Right hindlimb (tissue), 1 donor: ENCODE data around the gene RELN.

ENCODE experiments used
- DNase-seq: peaks from one replicate; pipeline ENCODE4 v3.0.0-alpha.2; 2018

RELN gene

DNA sequence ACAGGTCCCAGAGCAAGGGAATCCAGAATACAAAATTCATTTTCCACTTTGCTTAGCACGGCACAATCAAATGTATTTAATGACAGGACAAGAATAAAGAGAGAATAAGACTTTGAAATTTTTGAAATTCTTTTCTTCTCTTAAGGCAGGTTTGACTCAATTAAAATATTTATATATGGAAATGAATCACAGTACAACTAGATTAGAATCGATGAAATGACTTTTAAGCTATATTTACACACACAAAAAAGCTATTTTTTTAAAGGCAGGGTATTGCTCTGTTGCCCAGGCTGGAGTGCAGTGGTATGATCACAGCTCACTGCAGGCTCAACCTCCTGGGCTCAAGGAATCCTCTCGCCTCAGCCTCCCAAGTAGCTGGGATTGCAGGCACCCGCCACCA is 278.0 kb downstream of the RELN start:
- no peak for DNase-seq

DNA sequence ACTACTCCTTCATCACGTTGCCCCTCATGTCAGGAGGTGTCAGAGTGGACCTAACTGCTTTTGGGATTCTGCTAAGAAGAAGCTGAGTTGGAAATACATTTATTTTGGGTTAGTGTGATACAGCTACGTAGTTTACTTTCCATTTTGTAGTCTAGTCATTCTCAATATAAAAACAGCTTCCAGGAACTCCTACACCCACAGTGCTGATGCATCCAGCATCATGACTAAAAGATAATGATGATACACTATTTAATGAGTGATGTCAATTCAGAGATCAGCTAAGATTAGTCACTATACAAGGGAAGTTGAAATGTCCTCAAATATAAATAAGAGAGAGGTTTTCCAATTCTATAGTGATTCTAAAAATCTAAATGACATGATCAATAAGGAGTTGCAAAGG is 279.2 kb downstream of the RELN start:
- DNase-seq = no peak

DNA sequence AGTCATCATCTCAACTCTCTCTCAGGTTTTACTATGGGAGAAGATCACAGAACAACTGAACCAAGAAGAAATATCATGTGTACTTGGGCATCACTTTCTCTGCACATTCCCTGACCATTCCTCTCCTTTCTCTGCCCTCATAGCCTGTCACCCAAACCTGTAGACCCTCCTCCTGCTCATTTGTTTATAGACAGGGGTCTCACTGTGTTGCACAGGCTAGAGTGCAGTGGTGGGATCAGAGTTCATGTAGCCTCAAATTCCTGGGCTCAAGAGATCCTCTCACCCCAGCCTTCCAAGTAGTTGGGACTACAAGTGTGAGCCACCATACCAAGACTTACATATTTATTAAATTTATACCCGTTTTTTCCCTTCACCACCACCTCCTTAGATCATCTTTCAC is 282.7 kb downstream of the RELN start:
- no peak for DNase-seq

DNA sequence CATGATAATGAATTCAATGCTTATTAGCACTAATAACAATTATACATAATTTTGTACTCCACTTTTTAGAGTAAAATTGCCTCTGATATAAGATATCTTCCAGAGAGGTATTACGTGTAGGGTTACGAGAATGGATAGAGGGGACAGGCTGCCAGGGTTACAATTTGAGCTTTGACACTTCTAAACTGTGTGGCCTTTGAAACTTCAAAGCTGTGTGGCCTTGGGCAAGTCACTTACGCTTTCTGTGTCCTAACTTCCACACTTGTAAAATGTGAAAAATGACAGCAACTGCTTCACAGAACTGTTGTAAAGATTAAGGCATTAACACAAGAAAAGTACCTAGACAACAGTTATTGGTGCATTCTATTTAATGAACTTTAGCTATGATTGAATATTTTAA is 283.9 kb downstream of the RELN start:
- DNase-seq = no peak

DNA sequence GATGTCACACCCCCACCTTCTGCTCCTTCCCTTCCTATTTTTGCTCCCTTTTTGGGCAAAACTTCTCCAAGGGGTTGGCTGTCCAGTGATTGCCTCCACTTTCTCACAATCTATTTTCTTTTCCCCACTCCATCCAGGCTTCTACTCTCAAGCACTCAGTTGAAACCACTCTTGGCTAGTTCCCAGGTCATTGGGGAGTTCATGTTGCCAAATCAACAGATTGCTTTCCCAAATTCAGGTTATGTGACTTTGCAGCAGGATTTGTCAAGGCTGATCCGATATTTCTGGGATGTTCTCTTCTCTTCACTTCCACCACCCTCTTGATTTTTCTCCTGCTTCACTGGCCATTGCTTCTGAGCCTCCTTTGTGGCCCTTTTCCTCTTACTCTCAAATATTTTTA is 284.8 kb downstream of the RELN start:
- DNase-seq = no peak

DNA sequence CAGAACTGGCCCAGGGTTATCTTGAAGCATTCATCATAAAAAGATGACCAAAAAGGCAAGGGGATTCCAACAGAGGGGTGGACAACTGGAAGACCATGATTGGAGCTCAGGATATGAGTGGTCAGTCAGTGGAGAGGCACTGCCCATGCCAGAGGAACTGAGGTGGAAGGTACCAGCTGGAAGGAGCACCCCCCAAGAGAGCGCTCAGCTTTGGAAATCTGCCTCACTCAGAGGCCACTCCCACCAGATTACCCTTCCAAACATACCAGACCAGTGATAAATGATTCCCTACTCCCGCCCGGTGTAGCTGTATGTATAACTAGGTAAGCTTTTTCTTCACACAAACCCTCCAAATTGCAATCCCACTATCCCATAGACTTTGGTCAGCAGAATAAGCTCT is 286.5 kb downstream of the RELN start:
- no peak for DNase-seq

DNA sequence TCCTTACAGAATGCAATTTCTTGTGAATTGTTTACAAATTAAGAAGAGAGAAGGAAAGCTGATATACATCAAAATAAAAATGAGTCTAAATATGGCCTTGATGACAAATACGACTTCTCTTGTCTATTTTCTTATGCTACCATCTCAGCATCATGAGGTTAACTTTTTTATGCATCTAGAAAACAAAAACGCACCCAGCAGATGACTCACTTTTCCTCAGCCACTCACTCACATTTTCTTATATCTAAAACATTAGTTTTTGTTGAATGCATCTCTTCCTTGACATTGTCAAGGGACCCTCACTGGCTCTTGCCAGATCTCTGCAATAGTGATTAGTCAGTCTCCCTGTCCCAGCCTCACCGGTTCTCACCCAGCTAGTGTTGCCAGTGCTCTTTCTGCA is 287.0 kb downstream of the RELN start:
- no peak for DNase-seq

DNA sequence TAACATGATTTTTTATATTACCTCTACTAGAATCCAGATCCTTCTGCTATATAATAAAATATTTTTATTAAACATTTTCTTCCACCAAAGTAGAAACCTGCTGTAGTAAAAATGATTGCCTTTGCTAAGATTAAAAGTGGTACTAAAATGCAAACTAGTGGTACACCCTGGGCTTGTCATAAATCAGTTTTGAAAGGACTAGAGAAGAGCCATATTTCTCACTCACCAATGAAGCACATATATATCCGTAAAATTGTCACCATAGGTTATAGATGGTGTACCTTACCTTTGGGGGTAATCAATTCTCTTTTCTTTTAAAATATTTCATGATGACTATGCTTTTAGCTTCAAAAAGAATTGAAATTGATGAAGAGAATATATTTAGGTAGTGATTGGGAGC is 290.4 kb downstream of the RELN start:
- no peak for DNase-seq

DNA sequence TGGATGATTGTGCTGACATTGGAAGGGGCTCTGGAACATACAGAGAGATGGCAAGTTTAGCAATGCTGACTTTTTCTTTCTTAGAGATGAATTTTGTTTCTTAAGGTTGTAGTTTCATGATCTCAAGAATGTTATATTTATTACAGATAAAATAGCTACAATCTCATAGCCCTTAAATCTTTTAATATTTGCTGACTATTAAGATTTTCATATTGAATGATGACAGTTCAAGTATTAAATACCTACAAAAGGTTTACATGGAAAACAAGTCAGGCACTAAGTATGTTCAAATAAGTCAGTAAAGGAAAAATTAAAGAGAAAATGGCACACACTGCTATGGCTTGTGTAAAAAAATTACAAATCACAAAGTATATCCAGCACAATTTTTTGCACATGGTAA is 291.4 kb downstream of the RELN start:
- DNase-seq = no peak

DNA sequence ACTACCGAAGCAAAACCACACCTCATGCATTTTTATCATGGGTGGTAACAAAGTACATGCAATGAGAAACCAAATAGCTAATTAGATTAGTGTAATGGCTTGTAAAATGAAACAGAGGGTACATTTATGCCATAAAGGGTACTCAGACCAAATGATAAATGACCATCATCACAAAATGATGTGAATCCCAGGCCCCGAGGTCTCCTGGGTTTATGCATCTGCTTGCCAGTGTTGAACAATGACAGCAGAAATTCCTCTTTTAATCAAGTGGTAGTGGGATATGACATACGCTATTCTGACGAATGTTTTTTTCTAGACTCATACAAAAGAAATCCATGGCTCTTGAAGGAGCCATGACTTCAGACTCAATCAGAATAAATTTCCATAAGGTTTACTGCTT is 293.9 kb downstream of the RELN start:
- no peak for DNase-seq

DNA sequence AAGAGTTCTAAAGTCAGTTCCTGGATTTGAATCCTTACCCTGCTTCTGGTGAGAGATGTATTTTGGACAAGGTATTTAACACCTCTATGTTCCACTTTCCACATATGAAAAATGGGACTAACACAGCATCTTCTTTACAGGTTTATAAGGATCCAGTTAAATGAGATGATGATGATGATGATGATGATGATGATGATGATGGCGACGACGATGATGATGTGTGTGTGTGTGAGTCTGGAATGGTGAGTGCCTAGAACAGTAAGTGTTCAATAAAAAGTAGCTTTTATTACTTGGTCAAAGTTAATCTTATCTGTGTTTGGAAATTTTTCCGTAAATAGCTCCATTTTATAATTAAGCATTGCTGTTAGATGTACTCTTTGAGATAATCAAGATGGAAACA is 295.2 kb downstream of the RELN start:
- DNase-seq = no peak

DNA sequence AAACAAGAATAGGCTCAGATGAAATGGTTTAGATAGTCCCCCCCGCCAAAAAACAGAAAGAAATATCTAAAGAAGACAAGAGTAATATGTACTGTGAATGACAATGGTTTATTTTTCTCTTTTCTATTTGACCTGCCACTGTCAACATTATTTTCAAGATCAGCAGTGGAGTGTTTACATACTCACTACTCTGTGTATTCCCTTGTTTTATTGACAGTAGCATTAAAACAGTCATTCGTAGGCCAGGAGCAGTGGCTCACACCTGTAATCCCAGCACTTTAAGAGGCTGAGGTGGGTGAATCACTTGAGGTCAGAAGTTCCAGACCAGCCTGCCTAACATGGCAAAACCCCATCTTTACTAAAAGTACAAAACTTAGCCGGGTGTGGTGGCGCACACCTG is 298.2 kb downstream of the RELN start:
- no peak for DNase-seq

DNA sequence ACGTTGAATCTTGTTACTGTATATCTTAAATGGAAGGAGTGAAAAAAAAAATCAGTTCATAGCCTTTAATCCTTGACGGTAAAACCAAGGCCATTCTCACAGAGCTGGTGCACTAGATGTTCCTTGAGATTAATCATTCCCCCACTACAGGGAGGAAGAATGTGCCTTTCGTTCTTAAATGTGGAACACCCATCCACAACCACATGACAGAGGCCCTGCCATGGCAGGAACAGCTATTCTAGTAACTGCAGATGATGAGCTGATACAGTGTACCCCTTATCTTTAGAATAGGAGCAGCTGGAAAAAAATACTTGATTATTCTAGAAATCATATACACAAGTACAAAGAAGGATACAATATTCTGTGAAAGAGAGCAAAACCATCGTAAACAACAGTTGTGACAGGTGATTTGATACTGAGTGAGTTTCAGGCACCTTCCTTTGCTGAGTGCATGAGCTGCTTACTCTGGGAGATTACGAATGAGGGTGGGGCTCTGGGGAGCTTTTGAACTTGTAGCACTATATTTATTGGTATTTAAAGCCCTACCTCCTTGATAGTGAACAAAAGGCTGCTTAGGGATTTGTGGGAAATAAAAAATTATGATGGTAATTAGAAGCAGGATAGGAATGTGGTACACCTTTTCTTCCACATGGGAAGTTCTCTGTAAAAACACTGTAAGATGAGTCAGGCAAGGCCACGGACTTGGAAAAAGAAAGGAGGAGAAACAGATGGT is 299.1 kb downstream of the RELN start:
- DNase-seq = no peak

DNA sequence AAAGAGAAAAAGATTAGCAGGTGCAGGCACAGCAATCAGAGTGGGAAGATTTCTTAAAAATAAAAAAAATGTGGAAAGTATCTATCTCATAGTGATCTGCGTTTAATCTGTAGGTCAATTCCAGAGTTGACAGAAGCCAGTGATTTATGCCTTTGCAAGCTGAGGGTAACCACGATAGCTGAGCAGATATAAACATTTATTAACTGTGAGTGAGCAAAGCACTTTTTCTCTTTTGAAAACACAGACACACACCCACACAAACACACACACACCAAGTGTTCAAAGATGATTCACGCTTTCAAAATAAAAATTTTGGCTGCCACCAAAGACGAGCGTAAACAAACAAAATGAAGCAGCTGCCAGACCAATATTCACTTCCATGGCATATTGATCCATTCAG is 300.2 kb downstream of the RELN start:
- no peak for DNase-seq

DNA sequence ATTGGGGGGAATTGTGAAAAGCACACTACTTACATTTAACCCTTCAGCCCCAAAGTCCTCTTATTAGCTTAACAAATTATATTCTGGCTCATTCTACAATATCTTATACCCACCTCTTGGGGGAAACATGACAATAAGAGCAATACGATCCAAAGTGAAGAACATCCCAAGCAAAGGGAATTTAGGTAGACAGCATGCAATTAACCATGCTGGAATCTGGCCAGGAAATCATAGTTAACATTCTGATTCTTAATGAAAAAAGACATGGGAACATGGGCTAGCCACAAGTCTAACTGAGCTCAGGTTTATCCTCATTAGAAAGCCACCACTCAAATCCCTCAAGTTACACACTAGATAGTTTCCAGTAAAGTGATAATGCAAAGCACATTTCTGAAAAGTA is 301.5 kb downstream of the RELN start:
- no peak for DNase-seq

DNA sequence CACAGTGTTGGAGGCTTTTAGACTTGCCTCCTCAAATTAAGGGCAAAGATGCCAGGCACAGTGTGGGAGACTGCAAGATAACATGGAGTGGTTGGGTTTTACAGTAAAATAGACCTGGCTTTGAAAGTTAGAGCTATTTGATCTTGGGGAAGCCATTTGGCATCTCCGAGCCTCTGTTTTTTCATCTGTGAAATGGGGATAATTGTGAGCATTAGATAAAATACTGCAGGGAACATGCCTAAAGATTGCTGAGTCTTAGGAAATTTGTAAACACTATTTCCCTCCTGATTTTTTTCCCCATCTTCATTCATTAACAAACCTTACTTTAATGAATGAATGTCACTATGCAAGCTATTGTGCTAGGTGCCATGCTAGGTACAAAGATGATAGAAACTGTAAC is 302.2 kb downstream of the RELN start:
- DNase-seq = no peak

DNA sequence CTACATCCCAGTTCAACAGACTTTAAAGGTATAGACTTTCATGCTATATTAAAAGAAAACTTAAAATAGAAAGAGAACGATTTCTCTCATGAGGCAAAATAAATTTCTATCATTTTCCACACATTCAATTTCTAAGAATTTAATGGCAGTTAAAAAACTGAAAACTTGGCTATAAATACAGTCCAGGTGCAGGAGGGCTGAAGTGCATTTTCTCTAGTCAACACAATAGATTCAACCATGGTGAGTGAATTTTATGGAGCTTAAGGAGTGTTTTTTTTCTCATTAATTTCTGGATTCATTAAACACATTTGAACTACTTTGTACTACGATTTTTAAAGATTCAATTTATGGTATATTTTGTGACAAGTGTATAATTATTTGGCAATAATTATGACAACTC is 302.7 kb downstream of the RELN start:
- DNase-seq = no peak

DNA sequence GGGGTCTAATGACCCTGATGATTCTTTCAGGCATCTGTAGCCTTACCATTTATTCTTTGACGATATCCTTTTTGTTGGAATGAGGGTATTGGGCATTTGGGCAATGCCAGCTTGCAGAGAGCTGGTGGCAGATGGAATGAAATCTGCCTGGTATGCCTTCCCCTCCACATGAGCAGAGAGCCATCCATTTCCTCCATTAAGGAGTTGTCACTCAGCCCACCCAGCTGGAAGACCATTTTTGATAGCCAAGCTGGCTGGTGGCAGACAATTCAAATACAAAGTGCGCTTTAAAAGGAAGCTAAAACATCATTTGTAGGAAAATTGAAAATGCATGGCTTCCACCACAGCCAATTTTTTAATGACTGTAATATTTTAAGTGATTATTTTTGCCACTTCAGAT is 303.4 kb downstream of the RELN start:
- no peak for DNase-seq

DNA sequence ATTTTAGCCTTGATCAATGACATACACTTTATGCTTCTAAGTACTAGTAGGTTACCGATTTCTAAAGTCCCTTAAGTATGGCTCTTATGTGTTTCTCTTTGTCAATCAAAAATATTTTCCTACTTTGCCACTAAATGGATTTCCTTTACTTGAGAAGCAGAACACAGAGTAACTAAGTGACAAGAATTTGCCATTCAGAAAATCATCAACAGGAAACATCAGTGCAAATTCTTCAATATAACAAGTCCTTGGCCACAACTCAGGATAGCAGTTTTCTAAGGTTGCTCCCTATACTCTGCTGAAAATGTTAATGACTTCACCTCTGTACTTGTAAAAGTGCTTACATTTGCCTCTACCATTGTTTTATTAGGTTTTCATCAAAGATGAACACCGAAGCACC is 303.8 kb downstream of the RELN start:
- no peak for DNase-seq

DNA sequence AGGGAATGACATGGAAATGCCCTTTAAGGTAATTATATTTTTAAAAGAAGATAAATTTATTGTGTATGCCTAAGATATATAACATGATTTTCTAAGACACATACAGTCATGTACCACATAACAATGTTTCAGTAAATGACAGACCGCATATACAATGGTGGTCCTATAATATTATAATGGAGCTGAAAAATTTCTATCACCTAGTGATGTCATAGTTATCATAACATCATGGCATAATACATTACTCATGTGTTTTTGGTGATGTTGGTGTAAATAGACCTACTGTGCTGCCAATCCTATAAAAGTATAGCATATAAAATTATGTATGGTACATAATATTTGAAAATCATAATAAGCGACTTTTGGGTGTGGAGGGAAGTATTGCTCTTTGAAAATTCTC is 306.1 kb downstream of the RELN start:
- DNase-seq = no peak

DNA sequence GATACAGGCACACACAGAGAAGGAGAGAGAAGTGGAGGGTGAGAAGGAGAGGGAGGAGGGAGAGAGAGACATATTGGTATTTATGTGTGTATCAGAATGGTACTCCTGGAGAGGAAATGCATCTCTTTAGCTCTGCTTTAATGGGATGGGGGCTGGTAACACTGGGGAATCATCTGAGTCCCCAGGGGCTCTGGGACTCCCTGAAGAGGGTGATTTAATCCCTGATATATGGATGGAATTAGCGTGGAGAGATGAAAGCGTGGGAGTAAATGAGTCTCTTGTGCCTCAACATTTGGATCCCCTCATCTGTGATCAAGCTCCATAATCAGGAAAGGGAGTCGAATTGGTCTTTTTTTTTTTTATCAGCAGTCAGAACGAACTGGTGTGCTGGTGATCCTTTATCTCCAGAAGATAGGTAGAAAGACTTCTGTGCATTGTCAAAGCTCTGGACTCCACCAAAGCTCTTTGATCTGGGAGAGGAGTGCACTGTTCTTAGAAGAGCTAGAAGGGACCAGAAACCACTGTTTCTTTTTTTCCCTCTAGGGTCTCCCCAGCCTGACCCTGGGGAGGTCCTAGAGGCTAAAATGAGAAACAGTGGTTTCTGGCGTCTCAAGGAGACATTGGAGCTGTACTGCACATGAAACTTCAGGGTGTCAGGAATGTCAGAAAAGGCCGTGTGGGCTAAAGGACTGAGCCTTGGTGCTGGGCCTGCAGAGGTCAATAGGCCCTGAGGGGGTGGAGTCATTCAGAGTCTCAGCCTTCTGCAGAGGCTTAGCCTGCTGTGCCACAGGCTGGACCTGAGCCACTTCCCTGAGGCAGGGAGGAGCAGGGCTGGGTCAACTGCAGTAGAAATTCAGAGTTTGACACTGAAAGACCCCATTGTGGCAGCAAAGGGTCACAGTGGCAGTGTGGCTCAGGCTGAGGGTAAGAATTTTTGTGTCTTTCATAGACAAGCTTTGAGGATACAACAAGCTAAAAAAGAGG is 309.0 kb downstream of the RELN start:
- no peak for DNase-seq

DNA sequence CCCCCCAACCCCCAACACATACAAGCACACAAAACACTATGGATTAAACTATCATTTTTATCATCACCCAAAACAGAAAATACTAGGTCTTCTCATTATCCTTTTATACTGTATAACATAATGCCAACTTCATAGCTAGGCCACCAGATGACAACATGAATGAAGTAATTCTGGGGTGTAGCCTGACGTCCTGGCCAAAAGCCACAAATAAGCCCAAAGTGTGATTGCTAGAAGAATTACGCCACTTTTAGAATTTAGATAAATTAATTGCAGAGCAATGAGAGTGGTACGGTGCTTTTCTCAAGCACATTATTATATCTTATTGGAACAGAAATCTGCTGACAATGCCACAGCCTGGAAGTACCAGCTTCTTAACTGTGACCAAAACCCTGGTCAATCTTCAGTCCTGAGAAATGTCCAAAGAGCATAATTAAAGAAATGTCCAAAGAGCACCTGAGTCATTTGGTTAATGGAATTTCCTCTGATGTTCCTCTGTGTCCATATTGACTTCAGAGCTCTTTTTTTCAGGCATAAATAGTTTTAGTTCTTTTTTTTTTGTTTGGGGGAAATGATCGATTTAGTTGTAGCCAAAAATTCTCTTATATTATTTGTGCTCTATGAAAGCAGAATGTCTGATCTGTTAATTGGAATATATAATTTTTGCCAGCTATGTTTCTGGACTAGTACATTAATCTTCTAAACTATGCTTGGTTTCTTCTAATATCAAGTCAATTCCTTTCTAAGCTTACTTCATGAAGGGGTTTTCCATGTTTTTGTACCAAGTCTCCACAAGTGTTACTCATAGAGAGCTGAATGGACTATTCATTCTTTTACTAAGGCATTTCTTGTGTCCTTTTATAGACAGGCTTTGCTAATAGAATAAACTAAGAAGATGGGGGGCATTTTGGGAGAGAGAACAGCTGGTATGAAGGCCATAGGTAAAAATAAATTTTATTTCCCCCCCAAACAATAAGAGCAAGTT is 310.0 kb downstream of the RELN start:
- DNase-seq = no peak

DNA sequence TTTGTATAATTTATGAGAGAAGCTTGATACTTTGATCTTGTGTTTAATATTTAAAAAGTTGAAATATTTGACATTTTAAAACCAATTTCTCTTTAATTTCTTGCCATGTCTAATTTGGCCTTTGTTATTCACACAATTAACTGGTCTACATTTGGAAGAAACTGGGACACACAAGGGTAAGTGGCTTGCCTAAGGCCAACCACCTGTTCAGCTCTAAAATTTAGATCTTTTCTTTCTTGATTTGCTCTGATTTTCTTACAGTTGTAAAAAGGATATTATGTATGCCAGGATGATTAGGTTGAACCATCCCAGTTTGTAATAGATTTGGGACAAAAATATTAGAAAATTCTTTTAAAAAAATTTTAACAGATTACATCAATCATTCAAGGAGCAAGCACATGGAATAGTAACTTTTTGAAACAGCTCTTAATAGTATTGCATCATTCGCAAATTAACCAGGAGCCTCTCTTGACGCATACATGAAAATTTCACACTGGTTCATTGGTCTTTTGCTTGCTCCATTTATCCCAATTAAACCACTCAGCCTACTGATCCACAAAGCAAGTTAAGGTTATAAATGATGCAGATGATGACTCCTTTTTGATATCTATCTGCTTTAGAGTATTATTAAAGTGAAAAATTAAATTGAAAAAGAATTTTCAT is 321.0 kb downstream of the RELN start:
- no peak for DNase-seq
